Measurements from ENCODE around the gene GPC6. TPM values are rescaled to one million over a fixed set of nuclear protein-coding genes. Genes with fewer than 3 reads are reported as not detected.

The GPC6 gene
- total RNA-seq = 0.32 and 1.5 TPM in 2 replicates

GRCh38 chr13:93226623-93227279 lies at the start of gene GPC6:
Gene GPC6, plus strand, starts transcription at chr13:93226807.

